Cerebellar nuclear complex (tissue), 1 donor: ENCODE measurements around the gene ZBTB46.

Experiments
- DNase-seq, 2 experiments: peaks; one replicate each; lab custom pipeline; 2025; lab: John Stamatoyannopoulos, UW

ZBTB46 gene

GRCh38 chr20:63693733-63694583, 137.1 kb downstream of the ZBTB46 start:
- DNase-seq: no peak
